Epidermal melanocyte (primary cell): ENCODE measurements around the gene HNF4A.
A peak's percentile ranks its signal among the peaks of the same experiment; 100 is the strongest.
"Not testable (repeated sequence)": the region's sequence is repeated elsewhere in the genome, so short reads cannot be mapped to it uniquely, and the experiment has no call there.

ENCODE experiments used
- DNase-seq: peaks from one replicate; pipeline ENCODE4 v3.0.0; 2011; ENCODE audit warnings: low spot score; ENCODE audit not compliant: insufficient read length

HNF4A gene

DNA sequence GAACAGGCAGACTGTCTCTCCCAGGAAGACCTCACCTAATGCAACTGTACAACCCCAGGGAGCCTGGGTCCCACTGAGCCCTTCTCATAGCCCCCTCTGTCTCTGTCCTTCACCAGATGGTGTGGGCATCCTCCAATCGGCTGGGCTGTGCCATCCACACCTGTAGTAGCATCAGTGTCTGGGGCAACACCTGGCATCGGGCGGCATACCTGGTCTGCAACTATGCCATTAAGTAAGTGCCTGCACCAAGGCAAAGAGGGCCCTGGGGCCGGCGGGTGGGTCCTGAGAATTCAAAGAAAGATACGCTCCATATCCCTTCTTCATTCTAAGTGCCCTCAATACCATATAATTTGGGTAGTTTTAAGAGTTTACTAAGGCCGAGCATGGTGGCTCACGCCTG is 10.4 kb upstream of the HNF4A start:
- no peak for DNase-seq

DNA sequence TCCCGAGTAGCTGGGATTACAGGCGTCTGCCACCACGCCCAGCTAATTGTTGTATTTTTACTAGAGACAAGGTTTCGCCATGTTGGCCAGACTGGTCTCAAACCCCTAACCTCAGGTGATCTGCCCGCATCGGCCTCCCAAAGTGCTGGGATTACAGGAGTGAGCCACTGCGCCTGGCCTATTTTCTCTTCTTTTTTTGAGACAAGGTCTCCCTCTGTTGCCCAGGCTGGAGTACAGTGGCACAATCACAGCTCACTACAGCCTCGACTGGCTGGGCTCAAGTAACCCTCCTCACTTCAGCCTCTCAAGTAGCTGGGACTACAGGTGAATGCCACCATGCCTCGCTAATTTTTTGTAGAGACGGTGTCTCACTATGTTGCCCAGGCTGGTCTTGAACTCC is 9.6 kb upstream of the HNF4A start:
- DNase-seq: not testable (repeated sequence)

DNA sequence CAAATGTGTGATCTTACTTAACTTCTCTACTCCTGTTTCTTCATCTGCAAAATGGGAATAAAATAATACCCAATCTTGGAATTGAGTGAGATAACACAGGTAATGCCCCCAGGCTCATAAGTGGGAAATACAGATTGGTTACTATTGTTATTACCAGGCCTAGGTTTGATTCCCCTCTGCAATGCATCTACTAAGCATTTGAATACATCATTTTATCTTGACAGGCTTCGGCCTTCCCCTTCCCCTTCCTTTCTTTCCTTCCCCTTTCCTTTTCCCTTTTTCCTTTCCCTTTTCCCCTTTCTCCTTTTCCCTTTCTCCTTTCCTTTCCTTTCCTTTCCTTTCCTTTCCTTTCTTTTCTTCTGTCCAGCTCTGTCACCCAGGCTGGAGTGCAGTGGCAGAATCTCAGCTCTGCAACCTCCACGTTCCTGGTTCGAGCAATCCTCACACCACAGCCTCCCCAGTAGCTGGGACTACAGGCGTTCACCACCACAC is 7.3 kb upstream of the HNF4A start:
- DNase-seq: peak; percentile 4

DNA sequence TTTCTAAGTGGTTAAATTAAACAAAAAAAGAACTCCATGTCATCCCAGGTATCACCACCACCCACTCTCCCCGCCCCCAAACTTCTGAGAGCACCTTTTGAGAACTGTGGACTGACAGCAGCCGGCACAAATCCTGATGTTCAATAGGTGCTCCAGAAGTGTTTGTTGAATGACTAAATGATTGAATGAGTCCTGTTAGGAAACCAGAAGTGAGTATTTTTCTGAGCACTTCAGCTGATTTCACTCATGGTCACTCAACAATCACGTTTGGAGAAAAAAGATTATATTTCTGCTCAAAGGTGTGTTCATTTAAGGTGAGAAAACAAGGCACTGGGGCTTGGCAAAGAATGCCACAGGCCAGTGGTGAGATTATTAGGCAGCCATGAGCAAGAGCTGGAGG is 6.2 kb upstream of the HNF4A start:
- peak; percentile 2 for DNase-seq

DNA sequence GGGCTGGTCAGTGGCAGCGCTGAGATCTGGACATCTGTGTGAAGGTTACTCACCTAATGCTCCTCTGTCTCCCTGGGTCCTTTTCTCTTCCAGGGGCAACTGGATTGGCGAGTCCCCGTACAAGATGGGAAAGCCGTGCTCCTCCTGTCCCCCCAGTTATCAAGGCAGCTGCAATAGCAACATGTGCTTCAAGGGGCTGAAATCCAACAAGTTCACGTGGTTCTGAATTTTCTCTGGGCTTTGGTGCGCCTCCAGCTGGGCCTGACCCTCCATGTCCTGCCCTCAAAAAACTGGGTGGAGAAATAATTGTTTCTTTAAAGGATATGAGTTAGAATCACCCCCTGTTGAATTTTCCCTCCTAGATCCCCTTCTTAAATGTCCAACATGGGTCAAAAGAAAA is 4.9 kb upstream of the HNF4A start:
- DNase-seq: peak; percentile 3

DNA sequence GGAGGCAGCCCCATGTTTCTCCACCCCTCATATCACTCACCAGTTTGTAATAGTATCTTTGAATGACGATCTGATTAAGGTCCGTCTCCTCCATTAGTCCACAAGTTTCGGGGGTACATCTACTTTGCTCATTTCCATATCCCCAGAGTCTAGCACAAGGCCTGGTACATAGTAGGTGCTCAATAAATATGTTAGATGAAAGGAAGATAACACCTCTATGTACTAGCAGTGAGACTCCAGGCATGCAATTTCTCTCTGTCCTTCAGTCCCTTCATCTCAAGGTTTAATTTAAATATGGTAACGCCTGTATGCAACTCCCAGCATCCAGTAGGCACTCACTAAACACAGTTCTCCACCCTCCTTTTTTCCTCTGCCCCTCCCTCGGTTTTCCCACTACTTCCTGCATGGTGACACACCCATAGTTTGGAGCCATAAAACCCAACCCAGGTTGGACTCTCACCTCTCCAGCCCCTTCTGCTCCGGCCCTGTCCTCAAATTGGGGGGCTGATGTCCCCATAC is 461 bp upstream of the HNF4A start:
- peak; percentile 6 for DNase-seq

DNA sequence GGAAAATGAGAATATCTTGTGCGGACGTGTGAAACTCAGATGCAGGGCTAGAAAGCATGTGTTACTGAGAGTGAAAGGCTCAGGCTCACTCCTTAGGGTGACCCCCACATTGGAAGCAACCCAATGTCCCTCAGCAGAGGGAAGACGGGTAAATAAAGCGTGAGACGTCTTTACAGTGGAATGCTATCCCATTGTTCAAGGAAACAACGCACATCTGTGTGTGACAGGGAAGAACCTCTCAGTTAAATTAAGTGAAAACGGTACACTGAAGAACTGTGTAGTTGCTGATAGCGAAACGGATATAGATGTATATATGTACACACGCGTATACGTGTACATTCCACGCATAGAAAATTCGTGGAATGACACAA is 839 bp downstream of the HNF4A start:
- DNase-seq: peak; percentile 1

DNA sequence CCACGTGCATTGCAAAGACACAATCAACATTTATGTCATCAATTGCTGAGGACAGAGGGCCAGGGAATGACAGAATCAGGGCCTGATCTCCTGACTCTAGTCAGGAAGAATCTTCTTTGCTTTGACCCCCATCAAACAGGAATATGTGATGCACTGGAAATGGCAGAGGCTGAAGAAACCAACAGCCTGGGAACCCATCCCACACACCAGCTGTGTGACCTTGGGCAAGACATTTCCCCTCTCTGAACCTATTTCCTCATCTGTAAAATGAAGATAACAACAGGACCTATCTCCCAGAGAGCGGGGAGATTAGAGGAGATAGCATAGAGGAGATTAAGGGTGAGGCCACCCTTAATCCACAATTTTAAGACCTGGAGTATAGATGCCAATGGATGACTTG is 1.5 kb downstream of the HNF4A start:
- DNase-seq: peak; percentile 7

DNA sequence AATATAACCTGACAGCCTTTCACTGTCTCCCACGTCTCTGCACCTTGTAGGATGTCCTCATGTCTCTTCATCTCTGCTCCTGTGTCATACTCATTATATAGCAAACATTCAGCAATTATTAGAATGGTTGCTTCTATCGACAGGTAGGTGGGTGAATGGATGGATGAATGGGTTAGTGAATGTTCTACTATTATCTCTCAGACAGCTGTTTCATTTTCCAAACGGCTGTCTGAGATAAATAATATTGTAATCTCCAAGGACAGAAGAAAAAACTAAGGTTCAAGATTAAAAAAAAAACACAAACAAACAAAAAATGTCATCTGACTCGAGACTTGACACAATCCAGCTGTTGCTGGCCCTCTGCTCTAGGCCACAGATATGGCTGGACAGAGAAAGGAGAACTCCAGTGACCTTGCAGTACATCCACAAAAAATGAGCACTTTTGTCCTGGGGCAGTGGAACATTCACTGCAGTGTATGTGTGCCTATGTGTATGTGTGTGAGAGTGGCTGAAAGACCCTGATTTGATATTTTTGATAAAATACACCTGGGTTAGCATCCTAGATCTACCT is 2.1 kb downstream of the HNF4A start:
- DNase-seq: peak; percentile 61

DNA sequence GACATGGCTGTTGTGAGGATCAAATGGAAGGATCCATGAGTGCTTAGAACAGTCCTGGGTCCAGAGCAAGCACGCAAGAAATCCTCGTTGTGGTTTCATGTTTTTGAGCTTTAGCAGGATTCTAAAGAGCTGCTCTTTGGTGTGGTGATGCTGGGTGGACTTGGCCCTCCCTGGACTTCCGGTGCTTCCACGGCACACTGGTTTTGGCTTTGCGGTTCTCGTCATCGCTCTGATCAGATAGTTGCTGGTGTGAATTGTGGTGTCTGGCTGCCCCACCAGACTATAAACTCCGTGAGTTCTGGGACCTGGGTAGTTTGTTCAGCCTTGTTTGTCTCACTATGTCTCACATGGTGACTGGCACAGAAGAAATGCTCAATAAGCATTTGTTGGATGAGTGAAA is 3.3 kb downstream of the HNF4A start:
- no peak for DNase-seq

DNA sequence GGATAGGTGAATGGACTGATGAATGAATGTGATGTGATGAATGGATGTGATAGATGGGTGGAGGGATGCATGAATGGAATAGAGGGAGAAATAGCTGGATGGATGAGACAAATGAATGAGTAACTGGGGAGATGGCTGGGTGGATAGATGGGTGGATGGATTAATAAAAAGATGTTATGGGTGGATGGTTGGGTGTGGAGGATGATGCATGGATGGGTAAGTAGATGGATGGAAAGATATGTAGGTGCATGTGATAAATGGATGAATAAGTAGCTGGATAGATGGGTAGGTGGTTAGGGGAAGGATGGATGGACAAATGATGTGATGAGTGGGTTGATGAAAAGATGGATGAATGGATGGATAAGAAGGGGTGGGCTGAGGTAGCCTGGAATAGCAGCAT is 4.7 kb downstream of the HNF4A start:
- DNase-seq: no peak

DNA sequence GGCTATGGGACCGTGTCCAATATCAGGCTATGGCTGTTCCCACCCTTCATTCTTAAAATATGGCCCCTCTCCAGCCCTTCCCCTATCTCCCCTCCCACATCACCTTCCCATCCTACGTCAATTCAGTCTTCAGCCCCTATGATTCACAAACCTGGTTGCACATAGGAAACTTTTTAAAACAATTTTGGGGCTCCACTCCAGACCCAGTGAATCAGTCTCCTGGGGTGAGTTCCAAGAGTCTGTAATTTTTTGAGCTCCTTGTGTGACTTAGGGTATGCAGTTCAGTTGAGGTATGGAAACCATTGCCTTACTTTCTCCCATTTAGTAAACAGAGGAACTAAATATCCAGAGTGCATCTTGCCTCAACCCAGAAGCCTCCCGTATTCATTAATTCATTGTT is 5.5 kb downstream of the HNF4A start:
- no peak for DNase-seq

DNA sequence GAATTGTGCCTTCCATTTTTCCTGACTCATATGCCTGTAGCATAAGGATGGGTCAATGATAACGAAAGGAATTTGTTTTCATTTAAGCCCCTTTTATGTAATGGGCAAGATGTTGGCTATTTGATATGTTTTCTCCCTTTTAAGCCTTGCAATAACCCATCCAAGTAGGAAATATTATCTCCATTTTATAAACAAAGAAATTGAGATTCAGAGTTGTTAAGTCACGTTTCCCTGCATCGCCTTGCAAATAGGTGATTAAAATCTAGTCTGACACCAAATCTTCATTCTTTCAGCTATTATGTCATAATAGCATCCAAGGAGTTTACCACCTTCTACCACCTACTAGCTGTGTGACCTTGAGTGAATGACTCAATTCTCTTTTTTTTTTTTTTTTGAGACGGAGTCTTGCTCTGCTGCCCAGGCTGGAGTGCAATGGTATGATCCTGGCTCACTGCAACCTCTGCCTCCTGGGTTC is 7.0 kb downstream of the HNF4A start:
- DNase-seq: peak; percentile 7

DNA sequence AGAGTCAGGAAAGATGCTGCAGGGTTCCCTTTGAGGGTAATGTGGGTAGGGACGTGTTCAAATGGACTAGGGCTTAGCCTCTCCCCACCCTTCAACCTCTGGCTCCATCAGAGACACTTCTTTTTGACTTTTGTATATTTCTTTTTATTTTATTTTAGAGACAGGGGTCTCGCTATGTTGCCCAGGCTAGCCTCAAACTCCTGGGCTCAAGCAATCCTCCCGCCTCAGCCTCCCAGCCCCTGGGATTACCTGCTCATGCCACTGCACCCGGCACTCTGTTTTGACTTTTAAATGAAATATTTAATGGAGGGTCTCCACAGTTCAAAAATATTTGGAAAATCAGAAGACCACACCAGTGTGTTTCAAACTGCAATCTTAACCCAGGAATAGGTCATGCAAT is 8.6 kb downstream of the HNF4A start:
- no peak for DNase-seq

DNA sequence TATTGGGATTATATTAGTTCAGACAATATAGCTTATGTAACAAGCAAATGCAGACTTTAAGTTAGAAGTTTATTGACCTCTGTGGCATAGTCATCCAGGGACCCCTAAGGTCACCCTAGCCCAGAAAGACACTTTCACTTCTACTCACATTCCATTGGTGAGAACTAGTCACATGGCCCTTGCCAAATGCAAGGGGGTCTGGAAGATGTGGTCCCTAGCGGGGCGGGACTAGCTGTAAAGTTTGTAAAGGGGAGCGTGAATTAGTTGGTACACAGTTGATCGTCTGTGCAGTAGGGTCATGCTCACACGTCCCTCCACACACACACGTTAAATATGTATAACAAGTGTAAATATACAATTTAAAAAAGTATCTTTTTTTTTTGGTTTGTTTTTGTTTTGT is 9.3 kb downstream of the HNF4A start:
- DNase-seq: no peak

DNA sequence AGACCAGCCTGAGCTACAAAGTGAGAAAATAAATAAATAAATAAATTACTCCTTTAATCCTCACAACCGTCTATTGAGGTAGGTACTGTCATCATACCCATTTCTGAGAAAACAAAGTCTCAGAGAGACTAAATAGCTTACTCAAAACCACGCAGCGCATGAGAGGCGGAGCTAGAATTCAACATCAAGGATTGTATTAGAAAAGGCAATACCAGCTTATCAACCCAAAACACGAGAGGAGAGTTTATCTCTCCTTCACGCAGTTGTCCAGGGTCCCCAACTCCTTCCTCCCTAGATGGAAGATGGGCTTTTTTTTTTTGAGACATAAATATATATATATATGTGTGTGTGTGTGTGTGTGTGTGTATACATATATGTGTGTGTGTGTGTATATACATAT is 12.2 kb downstream of the HNF4A start:
- no peak for DNase-seq

DNA sequence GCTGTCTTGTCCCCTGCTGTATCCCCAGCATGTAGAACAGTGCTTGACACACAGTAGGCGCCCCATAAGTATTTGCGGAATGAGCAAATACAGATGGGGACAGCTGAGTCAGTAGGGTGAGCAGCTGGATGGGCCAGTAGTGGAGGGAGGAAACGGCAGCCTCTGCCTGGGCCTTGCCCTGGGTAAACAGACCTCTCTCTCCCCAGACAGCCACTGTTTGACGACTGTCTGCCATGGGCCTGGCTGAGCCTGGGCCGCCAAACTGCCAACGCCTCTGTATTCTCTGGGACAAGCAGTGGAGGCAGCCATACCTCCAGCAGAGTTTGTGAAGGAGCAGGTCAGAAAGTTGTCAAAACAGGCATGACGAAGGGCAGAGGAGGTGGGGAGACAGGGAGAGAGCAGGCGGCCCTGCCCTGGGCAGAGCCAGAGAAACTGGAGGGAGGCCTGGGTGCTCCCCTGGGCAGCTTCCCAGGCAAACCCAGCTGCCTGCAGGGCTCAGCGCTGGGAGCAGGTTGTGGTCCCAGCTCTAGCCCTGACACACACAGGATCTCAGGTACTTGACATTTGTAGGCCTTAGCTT is 15.2 kb downstream of the HNF4A start:
- peak; percentile 0 for DNase-seq

DNA sequence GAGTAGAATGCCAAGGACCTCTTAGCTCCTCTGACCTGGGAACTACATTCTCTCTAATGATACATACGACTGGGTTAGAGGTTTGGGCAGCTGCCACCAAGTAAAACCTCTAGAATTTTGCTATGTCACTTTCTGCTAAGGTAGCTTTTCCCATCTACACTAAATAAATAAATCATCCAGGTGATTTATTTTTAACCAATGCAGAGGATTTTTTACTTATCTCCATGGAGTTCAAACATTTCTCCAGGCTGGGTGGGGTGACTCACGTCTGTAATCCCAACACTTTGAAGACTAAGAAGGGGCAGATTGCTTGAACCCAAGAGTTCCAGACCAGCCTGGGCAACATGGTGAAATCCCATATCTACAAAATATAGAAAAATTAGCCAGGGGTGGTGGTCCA is 27.1 kb downstream of the HNF4A start:
- DNase-seq: no peak

DNA sequence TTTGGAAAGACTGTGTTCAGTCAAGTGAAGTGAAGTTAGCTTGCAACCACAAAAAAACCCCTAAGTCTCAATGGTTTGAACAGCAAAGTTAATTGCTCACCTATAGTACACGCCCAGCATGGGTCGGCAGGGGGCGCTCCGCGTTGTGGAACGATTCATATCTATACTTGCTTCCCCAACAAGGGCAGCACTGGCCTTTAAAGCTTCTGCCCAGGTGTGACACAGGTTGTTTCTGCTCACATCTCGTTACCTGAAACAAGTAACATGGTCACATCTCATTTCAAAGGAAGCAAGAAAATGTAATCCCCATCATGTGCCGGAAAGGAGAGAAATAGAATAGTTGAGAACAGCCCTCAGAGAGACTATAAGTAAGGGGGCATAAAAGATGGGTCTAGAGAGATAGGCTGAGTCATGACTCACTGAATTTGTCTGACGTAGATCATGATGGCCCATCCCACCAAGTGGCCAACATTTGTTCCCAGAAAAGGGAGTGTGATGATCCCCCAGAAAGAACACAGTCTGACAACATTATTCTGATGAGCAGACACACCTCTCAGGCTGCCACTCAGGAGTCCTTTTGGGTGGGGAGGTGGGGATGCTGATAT is 29.0 kb downstream of the HNF4A start:
- no peak for DNase-seq

DNA sequence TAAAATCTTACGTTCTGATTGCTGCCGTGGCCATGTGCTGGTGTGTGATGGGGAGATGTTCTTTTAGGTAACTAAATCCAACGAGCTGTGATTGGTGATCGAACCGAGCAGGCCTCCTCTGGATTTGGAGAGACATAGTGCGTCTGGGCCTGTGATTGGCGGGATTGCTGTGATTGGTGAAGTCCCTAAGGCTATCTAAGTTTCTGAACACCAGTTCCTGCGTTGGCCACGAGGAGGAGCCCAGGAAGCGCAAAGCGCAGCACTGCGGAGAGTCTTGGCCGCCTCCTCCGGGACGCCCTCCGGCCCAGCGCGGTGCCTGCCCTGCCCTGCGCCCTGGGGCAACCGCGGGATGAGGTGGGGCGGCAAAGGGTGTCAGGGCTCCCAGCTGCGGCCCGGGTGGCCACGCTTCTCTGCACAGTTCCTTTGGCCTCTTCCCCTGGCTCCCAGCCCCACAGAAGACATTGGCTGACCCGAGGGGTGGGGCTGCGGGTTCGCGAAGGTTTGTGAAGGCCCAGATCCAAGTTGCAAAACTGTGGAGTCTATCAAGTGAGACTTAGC is 33.0 kb downstream of the HNF4A start:
- peak; percentile 61 for DNase-seq

DNA sequence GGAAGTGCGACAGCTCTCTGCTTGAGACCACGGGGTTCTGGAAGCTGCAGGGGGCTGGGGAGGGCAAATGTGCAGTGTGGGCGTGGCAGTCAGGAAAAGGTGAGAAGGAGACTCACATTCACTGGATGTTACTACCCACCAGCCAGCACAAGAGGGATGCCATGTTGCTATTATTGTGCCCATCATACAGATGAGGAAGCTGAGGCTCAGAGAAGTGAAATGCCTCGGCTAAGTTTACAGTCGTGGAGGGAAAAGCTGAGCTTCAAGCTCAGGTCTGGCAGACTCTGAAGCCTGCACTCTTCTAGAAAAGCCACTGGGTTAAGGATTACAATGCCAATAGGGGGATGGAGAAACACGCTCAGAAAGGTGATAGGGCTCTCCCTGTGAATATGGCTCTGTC is 34.4 kb downstream of the HNF4A start:
- no peak for DNase-seq

DNA sequence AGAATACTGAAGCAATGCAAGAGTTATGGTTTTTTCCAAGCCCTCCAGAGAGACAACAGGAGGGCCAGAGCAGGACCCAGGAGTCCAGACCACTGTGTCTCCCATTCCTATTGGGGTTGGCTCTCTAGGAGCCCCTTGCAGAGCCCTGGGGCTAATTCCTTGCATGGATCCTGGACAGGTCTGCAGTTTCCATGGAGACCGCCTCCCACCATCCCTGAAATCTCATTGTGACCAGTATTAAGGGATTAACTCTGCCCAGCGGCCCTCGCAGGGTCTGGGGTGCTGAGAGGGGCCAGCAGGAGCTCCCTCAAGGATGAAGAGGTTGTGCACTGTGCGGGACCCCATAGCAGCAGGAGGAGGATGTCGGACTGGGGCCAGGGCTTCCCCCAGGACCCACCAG is 34.8 kb downstream of the HNF4A start:
- no peak for DNase-seq
